GM23338 (cell line): ENCODE results near the gene SLC12A7. TPM values are rescaled to one million over a fixed set of nuclear protein-coding genes. Genes with fewer than 3 reads are reported as not detected.

Experiments
- ATAC-seq: fragments of 200-7000 bp; cut with Tn5 transposase; 3 replicates; pipeline ENCODE4 v1.9.1; 2020
- DNase-seq: peaks from one replicate; pipeline ENCODE4 v3.0.0-alpha.2; 2015; ENCODE audit warnings: low spot score
- H2AFZ ChIP-seq: fragments of 200-600 bp; sonication (generic); 2 replicates; pipeline ENCODE4 v1.8.0; 2016; ENCODE audit warnings: antibody characterized with exemption, mild to moderate bottlenecking, moderate library complexity
- H3F3A ChIP-seq: fragments of 200-600 bp; sonication (generic); replicated peaks from 2 replicates; pipeline ENCODE4 v1.8.0; 2017; ENCODE audit warnings: antibody characterized with exemption, mixed run types, low read depth
- H3K27ac ChIP-seq: fragments of 200-600 bp; sonication (generic); 2 replicates; pipeline ENCODE4 v1.6.1; 2016; ENCODE audit warnings: low read depth
- H3K27me3 ChIP-seq: fragments of 200-600 bp; sonication (generic); 2 replicates; pipeline ENCODE4 v1.8.0; 2016; ENCODE audit warnings: mild to moderate bottlenecking, mixed run types, moderate library complexity; ENCODE audit not compliant: insufficient read depth
- H3K36me3 ChIP-seq: fragments of 200-600 bp; sonication (generic); 2 replicates; pipeline ENCODE4 v1.8.0; 2016; ENCODE audit warnings: mild to moderate bottlenecking; ENCODE audit not compliant: insufficient read depth
- H3K4me1 ChIP-seq: fragments of 200-600 bp; sonication (generic); 2 replicates; pipeline ENCODE4 v1.8.0; 2016; ENCODE audit warnings: mild to moderate bottlenecking, moderate library complexity; ENCODE audit not compliant: insufficient read depth
- H3K4me2 ChIP-seq: fragments of 200-600 bp; sonication (generic); 2 replicates; pipeline ENCODE4 v1.7.1; 2017; ENCODE audit warnings: mixed run types
- H3K4me3 ChIP-seq: fragments of 200-600 bp; sonication (generic); 2 replicates; pipeline ENCODE4 v1.6.1; 2016; ENCODE audit warnings: mixed run types
- H3K79me2 ChIP-seq: fragments of 200-600 bp; sonication (generic); replicated peaks from 2 replicates; pipeline ENCODE4 v1.8.0; 2017; ENCODE audit warnings: mild to moderate bottlenecking; ENCODE audit not compliant: insufficient read depth
- H3K9me2 ChIP-seq: fragments of 200-600 bp; sonication (generic); 2 replicates; pipeline ENCODE4 v1.8.0; 2017; ENCODE audit not compliant: insufficient read depth
- H4K20me1 ChIP-seq: fragments of 200-600 bp; sonication (generic); replicated peaks from 2 replicates; pipeline ENCODE4 v1.8.0; 2017; ENCODE audit warnings: mild to moderate bottlenecking; ENCODE audit not compliant: insufficient read depth
- H3K27ac Mint-ChIP-seq: 2 replicates; pipeline ENCODE4 v1.8.0; 2020; ENCODE audit warnings: inconsistent platforms, mild to moderate bottlenecking, moderate library complexity, mixed read lengths
- H3K27me3 Mint-ChIP-seq: 3 replicates; pipeline ENCODE4 v1.8.0; 2022; ENCODE audit warnings: low read depth, mild to moderate bottlenecking, moderate library complexity, mixed read lengths, inconsistent platforms; ENCODE audit not compliant: insufficient read depth, poor library complexity
- H3K36me3 Mint-ChIP-seq: 3 replicates; pipeline ENCODE4 v1.8.0; 2021; ENCODE audit warnings: low read depth, mild to moderate bottlenecking, inconsistent platforms, moderate library complexity, mixed read lengths
- H3K4me1 Mint-ChIP-seq: 3 replicates; pipeline ENCODE4 v1.8.0; 2020; ENCODE audit warnings: mild to moderate bottlenecking, inconsistent platforms, mixed read lengths
- H3K4me3 Mint-ChIP-seq: 3 replicates; pipeline ENCODE4 v1.8.0; 2021; ENCODE audit warnings: moderate library complexity, mild to moderate bottlenecking, inconsistent platforms, mixed read lengths
- H3K9me3 Mint-ChIP-seq: 3 replicates; pipeline ENCODE4 v1.8.0; 2020; ENCODE audit warnings: moderate library complexity, mild to moderate bottlenecking, inconsistent platforms, mixed read lengths
- CREB1 ChIP-seq: fragments of 250-450 bp; sonication (Bioruptor Pico); IDR thresholded peaks from 2 replicates; pipeline ENCODE4 v1.5.0; 2020; ENCODE audit warnings: low read depth, mild to moderate bottlenecking, moderate library complexity
- EZH2 ChIP-seq: fragments of 200-600 bp; sonication (generic); IDR thresholded peaks from one replicate; pipeline ENCODE4 v1.8.0; 2017; ENCODE audit warnings: antibody characterized with exemption, mild to moderate bottlenecking, low read depth; ENCODE audit not compliant: unreplicated experiment
- JUNB ChIP-seq: IDR thresholded peaks from one replicate; pipeline ENCODE4 v1.6.1; 2016; ENCODE audit warnings: antibody characterized with exemption; ENCODE audit not compliant: unreplicated experiment
- POLR2AphosphoS5 ChIP-seq: IDR thresholded peaks from 2 replicates; pipeline ENCODE4 v1.6.1; 2016; ENCODE audit warnings: antibody characterized with exemption, low read depth
- ZNF114 ChIP-seq: fragments of 250-450 bp; sonication (Bioruptor Pico); IDR thresholded peaks from 2 replicates; pipeline ENCODE4 v1.5.0; 2020; ENCODE audit warnings: mild to moderate bottlenecking, moderate library complexity
- ZNF331 ChIP-seq: fragments of 250-450 bp; sonication (Bioruptor Pico); IDR thresholded peaks from 2 replicates; pipeline ENCODE4 v1.5.0; 2020; ENCODE audit warnings: low read depth, mild to moderate bottlenecking, moderate library complexity
- polyA plus RNA-seq: library from polyadenylated mRNA; unstranded; fragments of >200 nt; fragmentation: Nextera tagmentation; extraction: Ambion mirVana; gene quantifications from 2 replicates; pipeline ENCODE4 v1.2.1, GENCODE V29; 2016
- total RNA-seq: library from RNA; depleted of rRNA; stranded (reverse); fragments of >200 nt; shearing (Covaris generic); gene quantifications from 2 replicates; pipeline ENCODE4 v1.2.3, GENCODE V29; 2014
- TF ChIP-seq, protein P1 (sequence below), 2 experiments: fragments of 200-600 bp in 1 of 2; sonication (generic) in 1 of 2; conservative IDR thresholded peaks; 2 replicates each; pipeline versions ENCODE4 v1.5.1 to v1.6.1; 2016 to 2017; ENCODE audit warnings: antibody characterized with exemption in 2 of 2, low read depth in 2 of 2, mild to moderate bottlenecking in 2 of 2, moderate library complexity in 1 of 2
- TF ChIP-seq, protein P2 (sequence below): IDR thresholded peaks from 2 replicates; pipeline ENCODE4 v1.6.1; 2016; ENCODE audit warnings: antibody characterized with exemption
- TF ChIP-seq, protein P3 (sequence below): IDR thresholded peaks from one replicate; pipeline ENCODE4 v1.6.1; 2018; ENCODE audit warnings: antibody characterized with exemption; ENCODE audit not compliant: unreplicated experiment

SLC12A7 gene
- total and polyA plus RNA-seq, 2 experiments from 2014 or later = 7.4 to 32.2 TPM

DNA sequence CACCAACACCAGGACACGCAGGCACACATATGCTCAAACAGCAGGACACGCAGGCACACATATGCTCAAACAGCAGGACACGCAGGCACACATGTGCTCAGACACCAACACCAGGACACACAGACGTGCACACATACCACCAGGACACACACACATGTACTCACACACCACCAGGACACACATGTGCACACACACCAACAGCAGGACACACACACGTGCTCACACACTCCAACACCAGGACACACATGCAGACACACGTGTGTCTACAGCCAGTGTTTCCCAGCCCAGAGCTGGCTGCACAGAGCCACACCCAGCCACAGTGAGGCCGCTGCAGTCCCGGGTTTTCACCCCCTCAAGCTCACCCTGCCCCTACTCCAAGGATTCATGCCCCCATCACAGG, 25.0 kb upstream of the SLC12A7 start:
- no peak overlapping the region for H3K4me2 ChIP-seq
- DNase-seq (no peak), ATAC-seq (no peak)
- no peak overlapping the region for H2AFZ ChIP-seq
- H3K27ac ChIP-seq = no peak overlapping the region
- Mint-ChIP-seq H3K27ac (no peak overlapping the region), H3K9me3 (peaks cover 5% of the 10 kb centered on the region; the same call in 2 of the 3 replicates), H3K4me3 (no peak overlapping the region), H3K27me3 (peaks cover 18% of the 10 kb centered on the region), H3K36me3 (no peaks in the 10 kb centered on the region), H3K4me1 (peaks cover 22% of the 10 kb centered on the region)
- H3F3A ChIP-seq = no peaks in the 10 kb centered on the region
- no peaks in the 10 kb centered on the region for H3K4me1 ChIP-seq
- H4K20me1 ChIP-seq = no peaks in the 10 kb centered on the region
- TF ChIP-seq CREB1 (CRISPR knock-in tag) (no peak), POLR2AphosphoS5 (no peak), ZNF114 (CRISPR knock-in tag) (no peak), JUNB (no peak), ZNF331 (CRISPR knock-in tag) (no peak), EZH2 (no peak)
- TF ChIP-seq, protein P1, sequence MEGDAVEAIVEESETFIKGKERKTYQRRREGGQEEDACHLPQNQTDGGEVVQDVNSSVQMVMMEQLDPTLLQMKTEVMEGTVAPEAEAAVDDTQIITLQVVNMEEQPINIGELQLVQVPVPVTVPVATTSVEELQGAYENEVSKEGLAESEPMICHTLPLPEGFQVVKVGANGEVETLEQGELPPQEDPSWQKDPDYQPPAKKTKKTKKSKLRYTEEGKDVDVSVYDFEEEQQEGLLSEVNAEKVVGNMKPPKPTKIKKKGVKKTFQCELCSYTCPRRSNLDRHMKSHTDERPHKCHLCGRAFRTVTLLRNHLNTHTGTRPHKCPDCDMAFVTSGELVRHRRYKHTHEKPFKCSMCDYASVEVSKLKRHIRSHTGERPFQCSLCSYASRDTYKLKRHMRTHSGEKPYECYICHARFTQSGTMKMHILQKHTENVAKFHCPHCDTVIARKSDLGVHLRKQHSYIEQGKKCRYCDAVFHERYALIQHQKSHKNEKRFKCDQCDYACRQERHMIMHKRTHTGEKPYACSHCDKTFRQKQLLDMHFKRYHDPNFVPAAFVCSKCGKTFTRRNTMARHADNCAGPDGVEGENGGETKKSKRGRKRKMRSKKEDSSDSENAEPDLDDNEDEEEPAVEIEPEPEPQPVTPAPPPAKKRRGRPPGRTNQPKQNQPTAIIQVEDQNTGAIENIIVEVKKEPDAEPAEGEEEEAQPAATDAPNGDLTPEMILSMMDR (conservative IDR thresholded peaks at IDR 0.05; ENCODE audit: low read depth in 2 of 2) = no peak
- TF ChIP-seq, protein P2, sequence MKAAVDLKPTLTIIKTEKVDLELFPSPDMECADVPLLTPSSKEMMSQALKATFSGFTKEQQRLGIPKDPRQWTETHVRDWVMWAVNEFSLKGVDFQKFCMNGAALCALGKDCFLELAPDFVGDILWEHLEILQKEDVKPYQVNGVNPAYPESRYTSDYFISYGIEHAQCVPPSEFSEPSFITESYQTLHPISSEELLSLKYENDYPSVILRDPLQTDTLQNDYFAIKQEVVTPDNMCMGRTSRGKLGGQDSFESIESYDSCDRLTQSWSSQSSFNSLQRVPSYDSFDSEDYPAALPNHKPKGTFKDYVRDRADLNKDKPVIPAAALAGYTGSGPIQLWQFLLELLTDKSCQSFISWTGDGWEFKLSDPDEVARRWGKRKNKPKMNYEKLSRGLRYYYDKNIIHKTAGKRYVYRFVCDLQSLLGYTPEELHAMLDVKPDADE = no peak
- TF ChIP-seq, protein P3, sequence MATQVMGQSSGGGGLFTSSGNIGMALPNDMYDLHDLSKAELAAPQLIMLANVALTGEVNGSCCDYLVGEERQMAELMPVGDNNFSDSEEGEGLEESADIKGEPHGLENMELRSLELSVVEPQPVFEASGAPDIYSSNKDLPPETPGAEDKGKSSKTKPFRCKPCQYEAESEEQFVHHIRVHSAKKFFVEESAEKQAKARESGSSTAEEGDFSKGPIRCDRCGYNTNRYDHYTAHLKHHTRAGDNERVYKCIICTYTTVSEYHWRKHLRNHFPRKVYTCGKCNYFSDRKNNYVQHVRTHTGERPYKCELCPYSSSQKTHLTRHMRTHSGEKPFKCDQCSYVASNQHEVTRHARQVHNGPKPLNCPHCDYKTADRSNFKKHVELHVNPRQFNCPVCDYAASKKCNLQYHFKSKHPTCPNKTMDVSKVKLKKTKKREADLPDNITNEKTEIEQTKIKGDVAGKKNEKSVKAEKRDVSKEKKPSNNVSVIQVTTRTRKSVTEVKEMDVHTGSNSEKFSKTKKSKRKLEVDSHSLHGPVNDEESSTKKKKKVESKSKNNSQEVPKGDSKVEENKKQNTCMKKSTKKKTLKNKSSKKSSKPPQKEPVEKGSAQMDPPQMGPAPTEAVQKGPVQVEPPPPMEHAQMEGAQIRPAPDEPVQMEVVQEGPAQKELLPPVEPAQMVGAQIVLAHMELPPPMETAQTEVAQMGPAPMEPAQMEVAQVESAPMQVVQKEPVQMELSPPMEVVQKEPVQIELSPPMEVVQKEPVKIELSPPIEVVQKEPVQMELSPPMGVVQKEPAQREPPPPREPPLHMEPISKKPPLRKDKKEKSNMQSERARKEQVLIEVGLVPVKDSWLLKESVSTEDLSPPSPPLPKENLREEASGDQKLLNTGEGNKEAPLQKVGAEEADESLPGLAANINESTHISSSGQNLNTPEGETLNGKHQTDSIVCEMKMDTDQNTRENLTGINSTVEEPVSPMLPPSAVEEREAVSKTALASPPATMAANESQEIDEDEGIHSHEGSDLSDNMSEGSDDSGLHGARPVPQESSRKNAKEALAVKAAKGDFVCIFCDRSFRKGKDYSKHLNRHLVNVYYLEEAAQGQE = no peak
- no peaks in the 10 kb centered on the region for H3K79me2 ChIP-seq
- no peaks in the 10 kb centered on the region for H3K9me2 ChIP-seq
- H3K36me3 ChIP-seq = no peaks in the 10 kb centered on the region
- H3K4me3 ChIP-seq = no peak overlapping the region
- no peaks in the 10 kb centered on the region for H3K27me3 ChIP-seq
